GM12864 (cell line): ENCODE measurements around the gene ELP2.
"Not testable (repeated sequence)": the region's sequence is repeated elsewhere in the genome, so short reads cannot be mapped to it uniquely, and the experiment has no call there.

Experiments used
- DNase-seq: peaks from one replicate; pipeline ENCODE4 v3.0.0-alpha.2; 2011; ENCODE audit warnings: low read depth
- H3K4me3 ChIP-seq: 2 replicates; pipeline ENCODE4 v1.5.1; 2011; ENCODE audit warnings: mild to moderate bottlenecking, low read depth, low read length, control low read depth
- CTCF ChIP-seq: IDR thresholded peaks from 2 replicates; pipeline ENCODE4 v1.5.1; 2011; ENCODE audit warnings: low read depth, mild to moderate bottlenecking, moderate library complexity, low read length, control low read depth, inconsistent platforms; ENCODE audit errors: missing control alignments

Gene ELP2

GRCh38 chr18:36158266-36158867 is 28.7 kb downstream of the ELP2 start:
- TF ChIP-seq CTCF = no peak
- no peak for DNase-seq
- H3K4me3 ChIP-seq = no peak overlapping the region

GRCh38 chr18:36160959-36161371 is 31.3 kb downstream of the ELP2 start:
- DNase-seq = no peak
- no peak overlapping the region for H3K4me3 ChIP-seq
- no peak for TF ChIP-seq CTCF

- DNase-seq = no peak
- no peak for TF ChIP-seq CTCF
- H3K4me3 ChIP-seq = no peak overlapping the region
Measured at GRCh38 chr18:36162981-36163380, 33.3 kb downstream of the ELP2 start.

GRCh38 chr18:36167692-36168218 is 38.1 kb downstream of the ELP2 start:
- no peak for DNase-seq
- H3K4me3 ChIP-seq = no peak overlapping the region
- no peak for TF ChIP-seq CTCF

GRCh38 chr18:36168296-36168695 is 38.6 kb downstream of the ELP2 start:
- not testable (repeated sequence) for H3K4me3 ChIP-seq, DNase-seq

- no peak for DNase-seq
- no peak overlapping the region for H3K4me3 ChIP-seq
- TF ChIP-seq CTCF = no peak
Measured at GRCh38 chr18:36169938-36170337, 40.2 kb downstream of the ELP2 start.

- DNase-seq = no peak
- no peak for TF ChIP-seq CTCF
- H3K4me3 ChIP-seq = no peak overlapping the region
Measured at GRCh38 chr18:36175481-36175880, 45.8 kb downstream of the ELP2 start.
